SW480 (cell line): ENCODE data around the gene CASTOR2.
"Not testable (repeated sequence)": the region's sequence is repeated elsewhere in the genome, so short reads cannot be mapped to it uniquely, and the experiment has no call there.

ENCODE experiments used
- DNase-seq: peaks from one replicate; pipeline ENCODE4 v3.0.0-alpha.2; 2016; ENCODE audit warnings: low spot score

CASTOR2 gene

GRCh38 chr7:74994869-74995543 is 30.5 kb downstream of the CASTOR2 start:
- DNase-seq = not testable (repeated sequence)

DNA sequence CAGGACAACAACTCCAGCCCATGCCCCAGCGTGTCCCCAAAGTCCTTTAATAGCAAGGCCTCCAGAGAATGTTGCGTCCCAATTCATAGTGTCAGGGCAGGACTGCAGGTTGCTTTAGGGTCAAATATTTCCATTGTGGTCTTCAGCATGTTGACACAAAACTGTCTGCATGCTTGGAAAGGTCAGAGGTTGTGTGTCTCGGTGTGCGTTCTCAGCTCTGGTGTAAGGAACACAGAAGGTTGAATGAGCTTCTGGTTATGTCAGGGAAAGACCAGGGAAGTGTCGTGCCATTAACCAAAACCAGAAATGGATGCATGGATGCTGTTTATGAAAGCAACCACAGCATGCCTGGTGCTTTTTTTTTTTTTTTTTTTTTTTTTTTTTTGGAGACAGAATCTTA is 31.9 kb downstream of the CASTOR2 start:
- DNase-seq = not testable (repeated sequence)

- DNase-seq = not testable (repeated sequence)
Observed at GRCh38 chr7:74997811-74998210, 33.3 kb downstream of the CASTOR2 start.

DNA sequence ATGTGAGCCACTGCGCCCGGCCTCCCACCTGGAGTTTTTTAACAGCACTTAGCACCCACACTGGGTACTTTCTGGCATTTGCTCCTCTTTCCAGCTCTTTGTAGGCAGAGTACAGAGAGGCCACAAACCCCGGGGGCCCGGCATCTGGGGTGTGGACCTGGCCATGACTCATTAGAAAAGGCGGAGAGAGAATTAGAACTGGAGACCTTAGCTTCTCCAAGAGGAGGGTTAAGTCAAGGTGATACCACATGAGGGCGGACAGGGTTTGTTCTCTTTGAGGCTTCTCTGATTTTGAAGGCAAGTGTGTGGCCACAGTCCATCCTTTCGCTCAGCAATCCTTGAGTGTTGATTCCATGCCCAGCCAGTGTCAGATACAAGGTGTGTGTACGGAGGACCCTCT is 36.9 kb downstream of the CASTOR2 start:
- peak; percentile 11 for DNase-seq

GRCh38 chr7:75010036-75010435 is 45.5 kb downstream of the CASTOR2 start:
- DNase-seq = no peak

DNA sequence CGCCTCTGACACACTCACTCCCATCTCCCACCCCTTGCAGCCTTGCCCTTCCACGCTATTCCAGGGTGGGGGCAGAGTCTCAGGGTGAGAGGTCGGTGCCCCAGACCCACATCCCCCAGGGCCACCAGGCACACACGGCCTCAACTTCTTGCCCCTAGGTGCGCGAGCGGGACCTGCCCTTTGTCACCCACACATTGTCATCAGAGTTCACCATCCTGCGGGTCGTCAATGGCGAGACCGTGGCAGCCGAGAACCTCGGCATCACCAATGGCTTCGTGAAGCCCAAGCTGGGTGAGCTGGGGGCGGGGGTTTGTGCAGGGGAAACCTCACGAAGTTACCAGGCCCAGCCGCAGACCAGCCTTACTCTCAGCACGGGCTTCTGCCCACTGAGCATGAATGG is 53.3 kb downstream of the CASTOR2 start:
- no peak for DNase-seq

- no peak for DNase-seq
Observed at GRCh38 chr7:75018570-75019364, 54.3 kb downstream of the CASTOR2 start.

GRCh38 chr7:75019800-75020199 is 55.3 kb downstream of the CASTOR2 start:
- DNase-seq = no peak

GRCh38 chr7:75024922-75025321 is 60.4 kb downstream of the CASTOR2 start:
- DNase-seq = no peak

GRCh38 chr7:75028299-75028698 is 63.8 kb downstream of the CASTOR2 start:
- no peak for DNase-seq

GRCh38 chr7:75033064-75033463 is 68.6 kb downstream of the CASTOR2 start:
- no peak for DNase-seq

- no peak for DNase-seq
Observed at GRCh38 chr7:75033826-75034225, 69.3 kb downstream of the CASTOR2 start.

DNA sequence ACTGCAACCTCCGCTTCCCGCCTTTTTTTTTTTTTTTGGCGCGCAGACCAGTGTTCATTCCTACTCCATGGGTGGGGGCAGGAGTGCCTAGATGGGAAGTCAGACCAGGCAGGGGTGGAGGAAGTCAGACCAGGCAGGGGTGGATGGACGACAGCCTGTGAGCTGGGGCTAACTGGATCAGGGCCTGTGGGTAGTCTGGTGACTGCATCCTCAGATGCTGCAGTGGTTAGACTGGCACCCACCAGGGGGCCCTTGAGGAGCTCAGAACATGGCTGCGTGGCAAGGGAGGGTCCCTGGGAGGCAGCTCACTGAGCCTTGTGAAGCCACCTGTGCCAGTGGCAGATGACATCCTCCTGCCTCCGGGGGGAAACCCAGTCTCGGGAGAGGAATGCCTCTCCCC is 74.0 kb downstream of the CASTOR2 start:
- no peak for DNase-seq

DNA sequence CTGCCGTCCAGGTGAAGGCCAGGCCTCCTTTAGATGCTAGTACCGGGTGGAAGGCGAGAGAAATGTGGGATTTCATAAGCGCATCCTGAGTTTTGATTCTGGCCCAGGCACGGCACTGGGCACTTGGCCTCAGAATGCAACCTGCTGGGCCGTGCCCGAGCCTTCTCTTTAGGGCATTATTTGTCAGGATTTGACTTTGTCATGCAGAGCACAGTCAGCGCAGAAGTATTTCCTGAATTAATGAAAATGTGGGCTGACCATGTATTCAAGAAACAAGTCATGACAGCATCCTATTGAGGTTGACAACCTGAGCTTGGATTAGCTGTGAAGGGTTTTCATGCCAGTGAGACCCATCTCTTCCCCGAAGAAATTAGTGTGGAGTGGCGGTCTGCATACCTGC is 74.7 kb downstream of the CASTOR2 start:
- DNase-seq = no peak

GRCh38 chr7:75039709-75040108 is 75.2 kb downstream of the CASTOR2 start:
- no peak for DNase-seq

DNA sequence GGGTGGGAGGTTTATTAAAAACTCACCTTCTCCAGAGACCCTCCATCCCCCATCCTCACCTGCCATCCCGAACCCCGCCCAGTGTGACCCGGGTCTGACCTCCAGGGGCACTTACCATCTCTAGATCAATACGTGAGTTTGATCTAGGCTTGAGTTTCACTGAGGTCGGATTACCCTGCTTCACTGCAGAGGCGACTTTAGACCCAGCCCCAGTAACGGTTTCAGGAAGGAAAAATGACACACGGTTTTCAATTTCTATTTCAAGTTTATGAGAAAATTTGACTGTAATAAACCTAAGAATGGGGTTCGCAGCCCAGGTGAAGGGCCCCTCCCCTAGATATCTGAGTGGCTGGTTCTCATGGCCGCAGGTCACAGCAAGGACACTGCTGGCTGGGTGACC is 76.0 kb downstream of the CASTOR2 start:
- DNase-seq = no peak

GRCh38 chr7:75042286-75042685 is 77.8 kb downstream of the CASTOR2 start:
- DNase-seq = no peak

GRCh38 chr7:75042831-75043703 is 78.6 kb downstream of the CASTOR2 start:
- DNase-seq = no peak

GRCh38 chr7:75045881-75046280 is 81.4 kb downstream of the CASTOR2 start:
- DNase-seq = no peak

DNA sequence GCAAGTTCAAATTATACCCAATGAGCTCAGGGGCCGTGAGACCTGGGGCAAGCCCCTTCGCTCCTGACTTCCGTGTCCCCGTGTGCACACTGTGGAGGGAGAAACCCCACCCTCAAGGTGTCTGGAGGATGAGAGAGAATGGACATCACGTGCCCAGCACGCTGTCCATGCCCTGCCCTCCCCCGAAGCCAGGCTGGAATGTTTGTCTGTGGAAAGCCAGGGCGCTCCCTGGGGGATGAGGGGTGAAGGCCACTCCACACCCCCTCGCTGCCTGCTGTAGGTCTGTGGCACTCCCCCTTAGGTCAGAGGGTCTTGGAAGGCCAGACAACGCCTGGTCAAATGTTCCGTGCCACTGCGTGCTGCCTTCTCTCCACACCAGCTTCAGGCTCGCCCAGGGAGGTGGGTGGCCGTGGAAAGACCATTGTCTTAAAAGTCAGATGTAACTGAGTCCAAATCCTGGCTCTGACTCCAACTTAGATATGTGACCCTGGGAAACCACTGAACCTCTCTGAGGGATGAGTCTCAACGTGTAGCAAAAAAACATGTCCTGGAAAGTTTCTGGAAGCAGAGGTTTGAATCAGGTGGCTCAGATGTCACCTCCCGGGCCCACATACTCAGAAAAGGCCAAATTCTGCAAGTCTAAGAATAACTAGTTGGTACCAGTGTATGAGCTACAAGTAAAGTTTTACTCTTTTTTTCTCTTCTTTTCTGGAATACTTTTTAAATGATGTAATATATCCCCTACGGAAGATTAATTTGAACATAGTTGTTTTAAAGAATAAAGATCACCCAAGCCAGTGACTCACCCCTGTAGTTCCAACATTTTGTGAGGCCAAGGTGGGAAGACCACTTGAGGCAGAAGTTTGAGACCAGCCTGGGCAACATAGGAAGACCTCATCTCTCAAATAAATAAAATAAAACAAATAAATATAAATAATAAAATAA is 84.2 kb downstream of the CASTOR2 start:
- no peak for DNase-seq

GRCh38 chr7:75049817-75050216 is 85.3 kb downstream of the CASTOR2 start:
- no peak for DNase-seq

DNA sequence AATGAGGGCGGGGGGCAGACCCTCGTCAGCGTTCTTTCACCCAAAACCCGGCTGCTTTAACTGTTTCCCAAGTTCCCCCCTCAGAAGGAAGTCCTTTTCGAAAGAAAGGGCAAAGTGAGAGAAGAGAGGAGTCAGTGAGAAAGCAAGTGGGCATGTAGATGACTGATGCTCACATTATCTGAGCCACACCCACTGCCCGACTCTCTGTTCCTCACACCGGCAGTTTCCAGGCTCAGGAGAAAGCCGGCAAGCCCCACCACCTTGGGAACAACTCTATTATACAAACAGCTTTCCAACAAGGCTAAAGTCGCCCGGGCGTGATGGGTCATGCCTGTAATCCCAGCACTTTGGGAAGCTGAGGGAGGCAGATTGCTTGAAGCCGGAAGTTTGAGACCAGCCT is 86.0 kb downstream of the CASTOR2 start:
- DNase-seq = no peak
